HEK293 (cell line): Measurements from ENCODE around the gene GPR160.
A peak's percentile ranks its signal among the peaks of the same experiment; 100 is the strongest.

ENCODE experiments used
- CTCF ChIA-PET: fragments of 350-600 bp; formaldehyde crosslinking; extraction: SDS; loops from one replicate; lab custom pipeline; 2021; ENCODE audit warnings: antibody characterized with exemption; lab: Yijun Ruan, JAX
- POLR2A ChIA-PET: fragments of 300-600 bp; formaldehyde crosslinking; extraction: SDS; loops from one replicate; lab custom pipeline; 2020; ENCODE audit warnings: antibody characterized with exemption, inconsistent platforms; lab: Yijun Ruan, JAX
- H3K27ac ChIP-seq: fragments of 200-500 bp; sonication (Bioruptor generic); 2 replicates; pipeline ENCODE4 v1.5.1; 2014; ENCODE audit warnings: low read depth, low read length, control low read depth, inconsistent platforms; ENCODE audit errors: extremely low read depth
- H3K36me3 ChIP-seq, 2 experiments: fragments of 200-500 bp in 1 of 2; sonication (Bioruptor generic) in 1 of 2; 1 replicate in 1 of 2; 2 replicates in 1 of 2; pipeline ENCODE4 v1.5.1; 2014 to 2017; ENCODE audit warnings: inconsistent platforms in 2 of 2, low read length in 2 of 2; ENCODE audit not compliant: control insufficient read depth in 2 of 2, insufficient read depth in 1 of 2
- H3K4me1 ChIP-seq: fragments of 200-500 bp; sonication (Bioruptor generic); 2 replicates; pipeline ENCODE4 v1.5.1; 2014; ENCODE audit warnings: mild to moderate bottlenecking, low read length, inconsistent platforms; ENCODE audit not compliant: control insufficient read depth, insufficient read depth
- H3K4me3 ChIP-seq: 2 replicates; pipeline ENCODE4 v1.5.1; 2011; ENCODE audit warnings: low read depth, mild to moderate bottlenecking, control low read depth, low read length, moderate library complexity
- H3K9me3 ChIP-seq: fragments of 200-500 bp; sonication (Bioruptor generic); 2 replicates; pipeline ENCODE4 v1.5.1; 2014; ENCODE audit warnings: low read depth, low read length, inconsistent platforms; ENCODE audit not compliant: control insufficient read depth, insufficient read depth
- KLF7 ChIP-seq: fragments of 450-650 bp; formaldehyde crosslinking; IDR thresholded peaks from 2 replicates; pipeline ENCODE4 v1.5.1; 2016; ENCODE audit warnings: missing biosample characterization, missing genetic modification characterization, borderline replicate concordance
- SETDB1 ChIP-seq: IDR thresholded peaks from one replicate; pipeline ENCODE4 v1.6.1; 2017; ENCODE audit warnings: mild to moderate bottlenecking, low read length, moderate library complexity, mixed read lengths; ENCODE audit not compliant: insufficient read length
- ZFP69B ChIP-seq: fragments of 450-650 bp; formaldehyde crosslinking; IDR thresholded peaks from 2 replicates; pipeline ENCODE4 v1.5.1; 2016; ENCODE audit warnings: missing biosample characterization, missing genetic modification characterization
- ZNF23 ChIP-seq: fragments of 450-650 bp; formaldehyde crosslinking; IDR thresholded peaks from 2 replicates; pipeline ENCODE4 v1.5.1; 2016; ENCODE audit warnings: missing biosample characterization, missing genetic modification characterization, borderline replicate concordance
- ZNF280C ChIP-seq: fragments of 450-650 bp; formaldehyde crosslinking; IDR thresholded peaks from 2 replicates; pipeline ENCODE4 v1.5.1; 2016; ENCODE audit warnings: missing biosample characterization, missing genetic modification characterization
- ZNF785 ChIP-seq: fragments of 450-650 bp; formaldehyde crosslinking; IDR thresholded peaks from 2 replicates; pipeline ENCODE4 v1.5.1; 2016; ENCODE audit warnings: missing biosample characterization, missing genetic modification characterization
- ZNF830 ChIP-seq: fragments of 450-650 bp; IDR thresholded peaks from 2 replicates; pipeline ENCODE4 v1.5.0; 2018; ENCODE audit warnings: missing biosample characterization, missing genetic modification characterization, low read depth, mild to moderate bottlenecking, moderate library complexity
- TF ChIP-seq, protein P1 (sequence below): fragments of 450-650 bp; formaldehyde crosslinking; IDR thresholded peaks from 2 replicates; pipeline ENCODE4 v1.5.1; 2016; ENCODE audit warnings: missing biosample characterization, missing genetic modification characterization

Gene GPR160

GRCh38 chr3:170132335-170132734 is 94.5 kb downstream of the GPR160 start:
- Histone ChIP-seq H3K27ac (no peak overlapping the region), H3K36me3 (peaks cover 0 to 43% of the 10 kb centered on the region in 2 experiments; a peak in 2 of 3 replicates), H3K4me1 (no peaks in the 10 kb centered on the region), H3K4me3 (no peak overlapping the region), H3K9me3 (no peaks in the 10 kb centered on the region)
- ChIA-PET POLR2A (no interaction called here), CTCF (no interaction called here)
- no peak for TF ChIP-seq ZNF280C
- peak; percentile 37 for TF ChIP-seq SETDB1
- TF ChIP-seq KLF7 (tag by site-specific recombination), result no peak
- TF ChIP-seq ZNF830 (tag by site-specific recombination), result no peak
- TF ChIP-seq, protein P1, sequence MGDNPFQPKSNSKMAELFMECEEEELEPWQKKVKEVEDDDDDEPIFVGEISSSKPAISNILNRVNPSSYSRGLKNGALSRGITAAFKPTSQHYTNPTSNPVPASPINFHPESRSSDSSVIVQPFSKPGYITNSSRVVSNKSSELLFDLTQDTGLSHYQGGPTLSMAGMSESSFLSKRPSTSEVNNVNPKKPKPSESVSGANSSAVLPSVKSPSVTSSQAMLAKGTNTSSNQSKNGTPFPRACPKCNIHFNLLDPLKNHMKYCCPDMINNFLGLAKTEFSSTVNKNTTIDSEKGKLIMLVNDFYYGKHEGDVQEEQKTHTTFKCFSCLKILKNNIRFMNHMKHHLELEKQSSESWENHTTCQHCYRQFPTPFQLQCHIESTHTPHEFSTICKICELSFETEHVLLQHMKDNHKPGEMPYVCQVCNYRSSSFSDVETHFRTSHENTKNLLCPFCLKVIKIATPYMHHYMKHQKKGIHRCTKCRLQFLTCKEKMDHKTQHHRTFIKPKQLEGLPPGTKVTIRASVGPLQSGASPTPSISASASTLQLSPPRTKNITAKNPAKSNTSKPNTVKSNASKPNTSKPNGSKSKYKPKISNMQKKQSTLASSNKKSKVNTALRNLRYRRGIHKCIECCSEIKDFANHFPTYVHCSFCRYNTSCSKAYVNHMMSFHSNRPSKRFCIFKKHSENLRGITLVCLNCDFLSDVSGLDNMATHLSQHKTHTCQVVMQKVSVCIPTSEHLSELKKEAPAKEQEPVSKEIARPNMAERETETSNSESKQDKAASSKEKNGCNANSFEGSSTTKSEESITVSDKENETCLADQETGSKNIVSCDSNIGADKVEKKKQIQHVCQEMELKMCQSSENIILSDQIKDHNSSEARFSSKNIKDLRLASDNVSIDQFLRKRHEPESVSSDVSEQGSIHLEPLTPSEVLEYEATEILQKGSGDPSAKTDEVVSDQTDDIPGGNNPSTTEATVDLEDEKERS (tag by site-specific recombination), result 0 out of 2 replicates have a peak, but pooled peaks have one; percentile 34
- TF ChIP-seq ZNF23 (tag by site-specific recombination), result no peak
- no peak for TF ChIP-seq ZNF785 (tag by site-specific recombination)
- TF ChIP-seq ZFP69B (tag by site-specific recombination), result 0 out of 2 replicates have a peak, but pooled peaks have one; percentile 48
